ENCODE results near the gene DAPK2.

GRCh38 chr15:63942486-63943365, 103.6 kb downstream of the DAPK2 start:
- TF ChIP-seq, protein P1, sequence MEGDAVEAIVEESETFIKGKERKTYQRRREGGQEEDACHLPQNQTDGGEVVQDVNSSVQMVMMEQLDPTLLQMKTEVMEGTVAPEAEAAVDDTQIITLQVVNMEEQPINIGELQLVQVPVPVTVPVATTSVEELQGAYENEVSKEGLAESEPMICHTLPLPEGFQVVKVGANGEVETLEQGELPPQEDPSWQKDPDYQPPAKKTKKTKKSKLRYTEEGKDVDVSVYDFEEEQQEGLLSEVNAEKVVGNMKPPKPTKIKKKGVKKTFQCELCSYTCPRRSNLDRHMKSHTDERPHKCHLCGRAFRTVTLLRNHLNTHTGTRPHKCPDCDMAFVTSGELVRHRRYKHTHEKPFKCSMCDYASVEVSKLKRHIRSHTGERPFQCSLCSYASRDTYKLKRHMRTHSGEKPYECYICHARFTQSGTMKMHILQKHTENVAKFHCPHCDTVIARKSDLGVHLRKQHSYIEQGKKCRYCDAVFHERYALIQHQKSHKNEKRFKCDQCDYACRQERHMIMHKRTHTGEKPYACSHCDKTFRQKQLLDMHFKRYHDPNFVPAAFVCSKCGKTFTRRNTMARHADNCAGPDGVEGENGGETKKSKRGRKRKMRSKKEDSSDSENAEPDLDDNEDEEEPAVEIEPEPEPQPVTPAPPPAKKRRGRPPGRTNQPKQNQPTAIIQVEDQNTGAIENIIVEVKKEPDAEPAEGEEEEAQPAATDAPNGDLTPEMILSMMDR (IDR thresholded peaks at IDR 0.05; ENCODE audit: low read depth, low read length): peak; percentile 10; the same call in 1 of the 2 replicates
- TF ChIP-seq EZH2phosphoT487 (IDR thresholded peaks at IDR 0.05; ENCODE audit: low read depth): no peak

Data from OCI-LY3 (cell line).